ENCODE results near the gene RBPMS2.

- TF ChIP-seq POLR2A (IDR thresholded peaks at IDR 0.05; ENCODE audit: low read length): no peak
- TF ChIP-seq GATA1 (IDR thresholded peaks at IDR 0.05; ENCODE audit: low read depth, low read length): no peak
Observed at GRCh38 chr15:64781299-64781698, 5.9 kb upstream of the RBPMS2 start.

Measured in erythroblast (primary cell).